Measurements from ENCODE around the gene ARHGAP23.

ARHGAP23 gene

DNA sequence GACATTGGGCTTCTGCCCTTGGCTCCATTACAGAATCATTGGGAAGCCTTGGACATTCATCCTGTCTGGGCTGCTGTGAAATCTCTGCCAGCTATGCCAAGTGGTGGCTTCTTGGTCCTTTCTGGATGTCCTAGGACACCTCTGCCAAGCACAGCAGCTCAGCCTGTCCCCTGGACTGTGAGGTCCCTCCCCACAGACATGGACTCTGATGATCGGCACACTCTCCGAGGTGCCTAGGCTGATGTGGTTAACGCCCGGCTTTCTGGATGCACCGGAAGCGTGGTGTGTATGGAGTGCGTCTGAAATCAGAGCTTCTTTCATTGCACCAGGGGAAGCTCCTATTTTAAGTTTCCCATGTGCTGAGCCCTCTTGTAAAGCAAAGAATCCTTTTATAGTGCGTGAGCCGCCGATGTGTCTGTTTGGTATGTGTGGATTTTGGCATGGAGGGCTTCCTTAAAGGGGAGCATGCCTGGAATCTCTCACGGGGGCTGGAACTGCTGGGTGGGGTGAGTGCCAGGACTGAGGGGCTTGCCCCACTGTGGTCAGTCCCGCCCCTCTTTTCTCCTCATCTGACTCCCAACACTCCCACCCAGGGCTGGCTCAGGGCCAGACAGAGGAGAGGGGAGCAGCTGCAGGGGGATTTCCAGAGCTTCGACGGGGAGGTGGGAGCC is 7.0 kb upstream of the ARHGAP23 start:
- no peak for TF ChIP-seq EZH2 (IDR thresholded peaks at IDR 0.05; ENCODE audit: borderline replicate concordance, low read length)
- TF ChIP-seq, protein P1, sequence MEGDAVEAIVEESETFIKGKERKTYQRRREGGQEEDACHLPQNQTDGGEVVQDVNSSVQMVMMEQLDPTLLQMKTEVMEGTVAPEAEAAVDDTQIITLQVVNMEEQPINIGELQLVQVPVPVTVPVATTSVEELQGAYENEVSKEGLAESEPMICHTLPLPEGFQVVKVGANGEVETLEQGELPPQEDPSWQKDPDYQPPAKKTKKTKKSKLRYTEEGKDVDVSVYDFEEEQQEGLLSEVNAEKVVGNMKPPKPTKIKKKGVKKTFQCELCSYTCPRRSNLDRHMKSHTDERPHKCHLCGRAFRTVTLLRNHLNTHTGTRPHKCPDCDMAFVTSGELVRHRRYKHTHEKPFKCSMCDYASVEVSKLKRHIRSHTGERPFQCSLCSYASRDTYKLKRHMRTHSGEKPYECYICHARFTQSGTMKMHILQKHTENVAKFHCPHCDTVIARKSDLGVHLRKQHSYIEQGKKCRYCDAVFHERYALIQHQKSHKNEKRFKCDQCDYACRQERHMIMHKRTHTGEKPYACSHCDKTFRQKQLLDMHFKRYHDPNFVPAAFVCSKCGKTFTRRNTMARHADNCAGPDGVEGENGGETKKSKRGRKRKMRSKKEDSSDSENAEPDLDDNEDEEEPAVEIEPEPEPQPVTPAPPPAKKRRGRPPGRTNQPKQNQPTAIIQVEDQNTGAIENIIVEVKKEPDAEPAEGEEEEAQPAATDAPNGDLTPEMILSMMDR (IDR thresholded peaks at IDR 0.05; ENCODE audit: low read length) = no peak
- Histone ChIP-seq H3K27me3 (ENCODE audit: insufficient read depth, low read length) (no peaks in the 10 kb centered on the region), H3K9me3 (ENCODE audit: low read length) (no peaks in the 10 kb centered on the region), H3K27ac (ENCODE audit: low read depth, low read length, poor library complexity, severe bottlenecking) (no peak overlapping the region), H3F3A (ENCODE audit: insufficient read depth, low read length) (no peaks in the 10 kb centered on the region), H4K20me1 (ENCODE audit: insufficient read depth, low read length) (no peaks in the 10 kb centered on the region), H3K9me2 (ENCODE audit: low read depth, low read length) (no peaks in the 10 kb centered on the region), H3K9ac (ENCODE audit: low read length) (no peak overlapping the region), H3K4me1 (ENCODE audit: insufficient read depth, low read length, severe bottlenecking) (no peaks in the 10 kb centered on the region), H2AFZ (ENCODE audit: low read length) (no peak overlapping the region), H3K4me2 (ENCODE audit: low read length) (no peak overlapping the region), H3K4me3 (ENCODE audit: low read depth, low read length, poor library complexity, severe bottlenecking) (no peak overlapping the region), H3K36me3 (ENCODE audit: insufficient read depth, low read length) (no peaks in the 10 kb centered on the region), H3K79me2 (ENCODE audit: insufficient read depth, low read length) (no peaks in the 10 kb centered on the region)

DNA sequence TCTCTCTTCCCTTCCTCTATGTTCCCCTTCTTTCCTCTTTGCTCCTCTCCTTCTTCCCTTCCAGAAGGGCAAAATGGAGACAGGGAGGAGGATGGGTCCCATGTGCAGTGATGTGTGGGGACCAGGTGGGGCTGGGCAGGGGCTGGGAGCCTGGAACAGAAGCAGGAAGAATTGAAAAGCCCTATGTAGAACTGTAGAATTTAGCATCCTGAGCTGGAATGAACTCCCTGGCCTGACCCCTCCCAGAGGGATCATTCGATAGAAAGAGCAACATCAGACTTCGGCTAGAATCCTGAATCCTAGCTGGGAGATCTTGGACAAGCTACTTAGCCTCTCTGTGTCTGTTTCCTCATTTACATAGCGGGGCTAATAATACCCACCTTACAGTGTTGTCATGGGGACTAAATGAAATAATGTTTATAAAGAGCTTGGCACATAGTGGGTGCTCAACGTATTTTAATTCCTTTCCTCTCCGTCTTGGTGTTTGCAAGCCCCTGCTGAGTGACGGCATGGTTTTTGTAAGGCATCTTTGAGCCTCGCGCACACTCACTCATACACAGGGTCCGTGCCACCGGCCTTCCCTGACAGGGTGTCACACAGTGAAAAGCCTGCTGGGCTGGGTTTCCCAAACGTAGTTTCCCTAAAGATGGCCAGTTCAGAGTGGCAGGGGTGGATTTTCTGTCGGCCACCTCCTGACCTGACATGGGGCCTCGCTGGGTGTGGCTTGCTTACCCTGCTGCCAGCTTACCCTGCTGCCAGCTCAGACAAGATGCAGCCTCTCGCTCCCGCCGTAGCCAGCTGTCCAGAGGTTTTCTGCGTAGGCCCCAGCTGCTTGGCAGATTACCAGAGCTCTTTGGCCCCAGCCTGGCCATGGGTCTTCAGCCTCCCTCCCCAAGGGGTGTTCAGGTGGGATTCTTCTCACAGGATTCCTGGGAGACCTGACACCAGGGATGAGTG is 6.1 kb upstream of the ARHGAP23 start:
- H3K79me2 ChIP-seq (ENCODE audit: insufficient read depth, low read length) = no peaks in the 10 kb centered on the region
- no peaks in the 10 kb centered on the region for H3K36me3 ChIP-seq (ENCODE audit: insufficient read depth, low read length)
- H3K9ac ChIP-seq (ENCODE audit: low read length) = no peak overlapping the region
- H3K27ac ChIP-seq (ENCODE audit: low read depth, low read length, poor library complexity, severe bottlenecking) = no peak overlapping the region
- no peak overlapping the region for H2AFZ ChIP-seq (ENCODE audit: low read length)
- TF ChIP-seq EZH2 (IDR thresholded peaks at IDR 0.05; ENCODE audit: borderline replicate concordance, low read length) = no peak
- TF ChIP-seq, protein P1 (IDR thresholded peaks at IDR 0.05; ENCODE audit: low read length) = no peak
- no peak overlapping the region for H3K4me3 ChIP-seq (ENCODE audit: low read depth, low read length, poor library complexity, severe bottlenecking)
- H3K9me3 ChIP-seq (ENCODE audit: low read length) = no peaks in the 10 kb centered on the region
- no peaks in the 10 kb centered on the region for H3K9me2 ChIP-seq (ENCODE audit: low read depth, low read length)
- no peaks in the 10 kb centered on the region for H4K20me1 ChIP-seq (ENCODE audit: insufficient read depth, low read length)
- H3K4me1 ChIP-seq (ENCODE audit: insufficient read depth, low read length, severe bottlenecking) = no peaks in the 10 kb centered on the region
- H3F3A ChIP-seq (ENCODE audit: insufficient read depth, low read length) = no peaks in the 10 kb centered on the region
- no peak overlapping the region for H3K4me2 ChIP-seq (ENCODE audit: low read length)
- no peaks in the 10 kb centered on the region for H3K27me3 ChIP-seq (ENCODE audit: insufficient read depth, low read length)

GRCh38 chr17:38424297-38424972 is 3.8 kb upstream of the ARHGAP23 start:
- no peaks in the 10 kb centered on the region for H3K27me3 ChIP-seq (ENCODE audit: insufficient read depth, low read length)
- no peaks in the 10 kb centered on the region for H3F3A ChIP-seq (ENCODE audit: insufficient read depth, low read length)
- H3K9ac ChIP-seq (ENCODE audit: low read length) = no peak overlapping the region
- no peak overlapping the region for H3K4me2 ChIP-seq (ENCODE audit: low read length)
- H3K79me2 ChIP-seq (ENCODE audit: insufficient read depth, low read length) = no peaks in the 10 kb centered on the region
- peaks cover 5% of the 10 kb centered on the region for H3K4me1 ChIP-seq (ENCODE audit: insufficient read depth, low read length, severe bottlenecking)
- H4K20me1 ChIP-seq (ENCODE audit: insufficient read depth, low read length) = no peaks in the 10 kb centered on the region
- H2AFZ ChIP-seq (ENCODE audit: low read length) = no peak overlapping the region
- no peak overlapping the region for H3K4me3 ChIP-seq (ENCODE audit: low read depth, low read length, poor library complexity, severe bottlenecking)
- H3K9me3 ChIP-seq (ENCODE audit: low read length) = no peaks in the 10 kb centered on the region
- no peaks in the 10 kb centered on the region for H3K36me3 ChIP-seq (ENCODE audit: insufficient read depth, low read length)
- no peak overlapping the region for H3K27ac ChIP-seq (ENCODE audit: low read depth, low read length, poor library complexity, severe bottlenecking)
- H3K9me2 ChIP-seq (ENCODE audit: low read depth, low read length) = no peaks in the 10 kb centered on the region
- TF ChIP-seq, protein P1 (IDR thresholded peaks at IDR 0.05; ENCODE audit: low read length) = no peak
- TF ChIP-seq EZH2 (IDR thresholded peaks at IDR 0.05; ENCODE audit: borderline replicate concordance, low read length) = no peak

Data from OCI-LY1 (cell line).